T-helper 17 cell (primary cell): ENCODE measurements around the gene MBNL3. TPM values are rescaled to one million over a fixed set of nuclear protein-coding genes. Genes with fewer than 3 reads are reported as not detected.

Source experiments
- ATAC-seq: fragments of 150-1000 bp; cut with Tn5 transposase; 2 replicates; pipeline ENCODE4 v1.10.0; 2021; ENCODE audit warnings: mild to moderate bottlenecking, moderate library complexity
- DNase-seq, 3 donors: peaks; one replicate each; pipeline versions ENCODE4 v3.0.0 to v3.0.0-alpha.2; 2020 to 2021
- H3K9me3 ChIP-seq: one replicate; pipeline ENCODE4 v1.7.0; 2013; ENCODE audit warnings: low read length, mild to moderate bottlenecking; ENCODE audit not compliant: control insufficient read depth, poor library complexity, severe bottlenecking
- H3K27ac Mint-ChIP-seq: one replicate; pipeline ENCODE4 v1.8.0; 2022; ENCODE audit warnings: mild to moderate bottlenecking, moderate library complexity, mixed read lengths
- H3K27me3 Mint-ChIP-seq: one replicate; pipeline ENCODE4 v1.8.0; 2022; ENCODE audit warnings: mixed read lengths
- H3K36me3 Mint-ChIP-seq: one replicate; pipeline ENCODE4 v1.8.0; 2022; ENCODE audit warnings: low read depth, mixed read lengths
- H3K4me1 Mint-ChIP-seq: one replicate; pipeline ENCODE4 v1.8.0; 2022; ENCODE audit warnings: mild to moderate bottlenecking, mixed read lengths
- H3K4me3 Mint-ChIP-seq: one replicate; pipeline ENCODE4 v1.8.0; 2022; ENCODE audit warnings: mild to moderate bottlenecking, moderate library complexity, mixed read lengths
- total RNA-seq, 4 donors: library from RNA in 2 of 4; stranded (reverse) in 2 of 4; gene quantifications; one replicate each; pipeline ENCODE4 v1.2.3 and lab custom pipeline; 2022 to 2026

Gene MBNL3
- total RNA-seq, 2 donors from 2014 or later, result 32.5 to 34.1 TPM

- no peak for ATAC-seq
- Mint-ChIP-seq H3K27me3 (no peaks in the 10 kb centered on the region), H3K36me3 (no peaks in the 10 kb centered on the region), H3K27ac (no peak overlapping the region), H3K4me3 (no peak overlapping the region), H3K4me1 (peaks cover 11% of the 10 kb centered on the region)
- no peaks in the 10 kb centered on the region for H3K9me3 ChIP-seq
- no peak for DNase-seq
These were observed 62.0 kb downstream of the MBNL3 start for GRCh38 chrX:132426695-132427281.

DNA sequence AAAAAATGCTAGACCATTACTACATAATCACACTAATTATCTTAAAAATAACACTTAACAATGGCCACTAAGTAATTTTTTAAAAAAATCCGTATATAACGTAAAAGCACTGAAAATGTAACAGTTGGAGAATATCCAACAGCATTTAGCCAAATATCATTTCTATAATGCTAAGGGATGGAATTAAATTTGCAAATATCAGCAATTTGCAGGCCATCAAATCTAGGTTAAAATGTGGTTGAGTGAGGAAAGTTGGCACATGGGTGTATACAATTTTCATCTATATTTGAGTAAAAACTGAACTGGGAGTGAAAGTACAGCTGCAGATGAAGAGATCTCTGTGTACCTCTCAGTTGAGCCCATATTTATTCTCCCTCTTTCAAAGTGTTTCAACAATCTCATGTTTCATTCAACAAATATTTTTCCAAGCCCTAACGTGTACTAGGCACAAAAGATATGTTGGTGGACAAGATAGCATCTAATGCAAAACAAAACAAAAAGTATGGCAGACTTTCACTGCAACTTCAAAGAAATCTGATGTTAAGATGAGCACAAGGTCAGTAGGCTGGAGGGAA is 63.0 kb downstream of the MBNL3 start:
- peaks cover 11% of the 10 kb centered on the region for H3K4me1 Mint-ChIP-seq
- no peak for ATAC-seq
- no peaks in the 10 kb centered on the region for H3K27me3 Mint-ChIP-seq
- H3K36me3 Mint-ChIP-seq, result no peaks in the 10 kb centered on the region
- DNase-seq, result no peak
- no peak overlapping the region for H3K4me3 Mint-ChIP-seq
- no peak overlapping the region for H3K27ac Mint-ChIP-seq
- no peaks in the 10 kb centered on the region for H3K9me3 ChIP-seq

- H3K27me3 Mint-ChIP-seq, result no peaks in the 10 kb centered on the region
- H3K4me3 Mint-ChIP-seq, result no peak overlapping the region
- no peak for ATAC-seq
- H3K9me3 ChIP-seq, result no peaks in the 10 kb centered on the region
- H3K27ac Mint-ChIP-seq, result no peak overlapping the region
- no peaks in the 10 kb centered on the region for H3K36me3 Mint-ChIP-seq
- H3K4me1 Mint-ChIP-seq, result peaks cover 11% of the 10 kb centered on the region
- no peak for DNase-seq
These were observed 65.5 kb downstream of the MBNL3 start for GRCh38 chrX:132423323-132423722.

DNA sequence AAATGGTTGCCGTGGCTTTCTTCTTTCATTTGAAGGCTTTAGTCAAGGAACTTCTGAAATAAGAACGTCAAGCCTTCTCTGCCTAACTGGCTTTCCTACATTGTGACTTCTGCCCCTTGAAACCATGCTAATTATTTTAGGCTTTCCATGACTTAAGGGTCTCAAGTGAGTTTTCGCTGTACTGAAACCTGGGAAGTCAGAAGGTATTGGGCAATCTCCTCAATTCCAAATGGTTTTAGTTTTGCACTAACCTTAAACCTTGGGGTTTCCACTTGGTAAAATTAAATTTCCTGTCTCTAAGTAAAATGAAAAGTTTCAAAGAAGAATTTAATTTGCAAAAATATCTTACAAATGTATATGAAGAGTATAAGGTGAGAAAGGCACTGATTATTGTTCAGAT is 73.8 kb downstream of the MBNL3 start:
- ATAC-seq, result no peak
- Mint-ChIP-seq H3K27me3 (no peaks in the 10 kb centered on the region), H3K4me1 (peaks cover 10% of the 10 kb centered on the region), H3K36me3 (no peaks in the 10 kb centered on the region), H3K27ac (no peak overlapping the region), H3K4me3 (no peak overlapping the region)
- no peak for DNase-seq
- no peaks in the 10 kb centered on the region for H3K9me3 ChIP-seq

DNA sequence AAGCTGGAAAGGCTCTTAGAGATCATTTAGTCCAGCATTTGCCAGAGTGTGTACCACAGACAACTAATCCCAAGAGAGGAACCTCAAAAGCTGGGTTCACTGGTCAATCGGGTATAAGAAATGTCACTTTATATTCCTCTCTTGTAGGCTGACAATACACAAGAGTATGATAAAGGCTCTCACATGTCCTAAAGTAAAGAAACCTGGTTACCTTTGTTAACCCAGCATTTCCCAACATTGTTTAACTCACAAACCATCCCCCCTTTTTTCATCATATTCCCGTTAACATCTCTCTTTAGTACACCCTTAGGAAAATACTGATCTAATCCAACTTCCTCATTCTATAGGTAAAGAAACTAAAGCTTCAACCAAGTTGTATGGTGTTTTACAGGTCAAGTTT is 74.4 kb downstream of the MBNL3 start:
- no peak overlapping the region for H3K27ac Mint-ChIP-seq
- no peaks in the 10 kb centered on the region for H3K27me3 Mint-ChIP-seq
- no peak overlapping the region for H3K4me3 Mint-ChIP-seq
- no peak for ATAC-seq
- H3K4me1 Mint-ChIP-seq, result peaks cover 10% of the 10 kb centered on the region
- no peaks in the 10 kb centered on the region for H3K36me3 Mint-ChIP-seq
- no peak for DNase-seq
- no peaks in the 10 kb centered on the region for H3K9me3 ChIP-seq

- ATAC-seq, result no peak
- Mint-ChIP-seq H3K27ac (no peak overlapping the region), H3K4me3 (no peak overlapping the region)
These were observed 75.4 kb downstream of the MBNL3 start for GRCh38 chrX:132413459-132413858.

DNA sequence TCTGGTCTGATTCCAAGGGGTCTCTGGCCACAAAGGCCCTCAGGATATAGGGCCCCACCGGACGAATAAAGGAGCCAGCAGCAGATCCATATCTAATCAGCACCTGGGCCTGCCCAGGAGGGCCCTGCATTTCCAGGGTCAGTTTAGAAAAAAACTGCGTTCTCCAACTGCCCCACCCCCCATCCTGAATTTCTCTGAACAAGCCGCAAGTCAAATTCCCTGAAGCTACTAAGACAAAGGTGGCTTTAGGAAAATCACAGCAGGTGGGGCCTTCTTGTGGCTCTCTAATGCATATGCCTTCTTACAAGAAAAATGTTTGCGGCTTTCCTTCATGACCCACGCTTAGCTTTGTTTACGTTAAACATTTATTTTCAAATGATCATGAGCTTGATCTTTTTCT is 76.6 kb downstream of the MBNL3 start:
- H3K27me3 Mint-ChIP-seq, result no peaks in the 10 kb centered on the region
- H3K4me1 Mint-ChIP-seq, result peaks cover 11% of the 10 kb centered on the region
- no peaks in the 10 kb centered on the region for H3K9me3 ChIP-seq
- no peak for ATAC-seq
- H3K36me3 Mint-ChIP-seq, result no peaks in the 10 kb centered on the region
- no peak overlapping the region for H3K27ac Mint-ChIP-seq
- DNase-seq, result no peak
- H3K4me3 Mint-ChIP-seq, result no peak overlapping the region

More at GRCh38 chrX:132413459-132413858, 75.4 kb downstream of the MBNL3 start:
- H3K36me3 Mint-ChIP-seq, result no peaks in the 10 kb centered on the region
- no peaks in the 10 kb centered on the region for H3K27me3 Mint-ChIP-seq
- peaks cover 10% of the 10 kb centered on the region for H3K4me1 Mint-ChIP-seq
- DNase-seq, result no peak
- no peaks in the 10 kb centered on the region for H3K9me3 ChIP-seq

DNA sequence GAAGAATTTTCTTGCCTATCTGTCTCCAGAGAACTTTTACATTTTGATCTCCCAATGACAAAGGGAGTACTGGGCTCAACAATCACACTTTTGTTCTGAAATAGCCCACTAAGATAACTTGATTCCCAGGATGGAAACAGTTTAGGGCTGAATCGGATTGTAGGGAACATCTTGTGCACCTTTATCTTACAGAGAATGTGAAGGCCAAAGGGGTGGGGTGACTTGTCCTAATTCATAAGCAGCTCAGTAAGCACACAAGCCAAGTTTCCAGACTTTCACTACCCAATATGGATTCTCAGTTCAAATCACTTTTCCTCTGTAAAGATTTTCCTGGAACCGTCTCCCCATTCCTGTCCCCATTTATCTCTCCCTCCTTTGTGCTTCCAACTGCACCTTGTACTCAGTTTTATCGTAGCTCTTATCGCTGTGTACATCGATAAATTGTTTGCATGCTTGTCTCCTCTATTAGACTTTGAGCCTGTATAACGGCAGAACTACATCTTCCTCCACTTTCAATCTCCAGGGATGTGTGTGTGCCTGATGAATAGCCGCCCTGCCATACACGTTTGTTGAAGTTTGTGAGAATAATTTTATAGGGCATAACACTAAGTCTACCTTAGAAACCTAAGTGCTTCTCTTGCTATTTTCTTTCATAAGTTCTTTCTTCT is 77.4 kb downstream of the MBNL3 start:
- no peaks in the 10 kb centered on the region for H3K27me3 Mint-ChIP-seq
- H3K36me3 Mint-ChIP-seq, result no peaks in the 10 kb centered on the region
- ATAC-seq (no peak), DNase-seq (no peak)
- H3K4me3 Mint-ChIP-seq, result no peak overlapping the region
- H3K27ac Mint-ChIP-seq, result no peak overlapping the region
- no peaks in the 10 kb centered on the region for H3K9me3 ChIP-seq
- H3K4me1 Mint-ChIP-seq, result peaks cover 9% of the 10 kb centered on the region

GRCh38 chrX:132409780-132410556 is 78.9 kb downstream of the MBNL3 start:
- Mint-ChIP-seq H3K27me3 (no peaks in the 10 kb centered on the region), H3K4me3 (no peak overlapping the region), H3K27ac (no peak overlapping the region), H3K36me3 (no peaks in the 10 kb centered on the region), H3K4me1 (peaks cover 5% of the 10 kb centered on the region)
- H3K9me3 ChIP-seq, result no peaks in the 10 kb centered on the region
- no peak for ATAC-seq
- no peak for DNase-seq

DNA sequence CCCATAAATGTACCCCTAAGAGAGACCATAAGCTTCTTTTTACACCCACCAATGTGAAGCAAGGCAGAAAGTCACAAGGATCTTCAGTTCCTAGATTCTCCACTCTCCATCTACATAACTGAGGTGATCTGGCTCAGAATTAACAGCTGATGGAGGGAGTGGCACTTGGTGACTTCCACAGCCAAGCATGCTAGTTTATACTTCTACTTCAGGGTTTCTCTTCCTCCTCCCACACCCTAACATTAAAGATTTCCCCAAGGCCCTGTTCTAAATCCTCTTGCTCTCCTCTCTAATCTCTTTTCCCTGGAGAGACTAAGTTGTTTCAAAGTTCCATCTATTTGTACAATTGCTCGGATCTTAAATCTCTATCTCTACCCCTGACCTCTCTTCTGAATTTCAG is 81.1 kb downstream of the MBNL3 start:
- Mint-ChIP-seq H3K36me3 (no peaks in the 10 kb centered on the region), H3K4me3 (no peak overlapping the region), H3K4me1 (peaks cover 6% of the 10 kb centered on the region), H3K27me3 (no peaks in the 10 kb centered on the region), H3K27ac (no peak overlapping the region)
- H3K9me3 ChIP-seq, result no peaks in the 10 kb centered on the region
- ATAC-seq, result no peak
- DNase-seq, result no peak

- no peaks in the 10 kb centered on the region for H3K27me3 Mint-ChIP-seq
- DNase-seq (no peak), ATAC-seq (no peak)
- no peak overlapping the region for H3K27ac Mint-ChIP-seq
- no peaks in the 10 kb centered on the region for H3K36me3 Mint-ChIP-seq
- no peak overlapping the region for H3K4me3 Mint-ChIP-seq
- peaks cover 4% of the 10 kb centered on the region for H3K4me1 Mint-ChIP-seq
- H3K9me3 ChIP-seq, result no peaks in the 10 kb centered on the region
These were observed 82.7 kb downstream of the MBNL3 start for GRCh38 chrX:132406106-132406505.

DNA sequence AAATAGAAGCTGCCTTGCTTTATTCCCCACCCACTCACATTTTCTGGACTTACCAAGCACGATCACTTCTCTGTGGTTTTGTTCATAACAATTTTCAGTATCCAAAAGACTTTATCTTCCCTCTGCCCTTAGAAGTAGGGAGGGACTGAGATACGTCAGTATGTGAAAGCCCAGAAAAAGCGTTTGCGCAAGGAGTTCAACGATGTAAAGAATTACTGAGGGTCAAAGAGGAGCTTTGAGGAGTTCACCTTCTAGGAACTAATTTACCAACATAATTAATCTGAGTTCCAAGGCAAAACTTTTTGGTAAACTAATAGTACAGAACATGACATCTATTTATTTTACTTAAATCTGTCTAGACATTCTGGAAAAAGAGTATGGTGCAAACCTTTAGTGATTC is 84.6 kb downstream of the MBNL3 start:
- H3K36me3 Mint-ChIP-seq, result no peaks in the 10 kb centered on the region
- ATAC-seq, result no peak
- H3K27ac Mint-ChIP-seq, result no peak overlapping the region
- H3K27me3 Mint-ChIP-seq, result no peaks in the 10 kb centered on the region
- peaks cover 4% of the 10 kb centered on the region for H3K4me1 Mint-ChIP-seq
- DNase-seq, result no peak
- H3K9me3 ChIP-seq, result no peaks in the 10 kb centered on the region
- no peak overlapping the region for H3K4me3 Mint-ChIP-seq

DNA sequence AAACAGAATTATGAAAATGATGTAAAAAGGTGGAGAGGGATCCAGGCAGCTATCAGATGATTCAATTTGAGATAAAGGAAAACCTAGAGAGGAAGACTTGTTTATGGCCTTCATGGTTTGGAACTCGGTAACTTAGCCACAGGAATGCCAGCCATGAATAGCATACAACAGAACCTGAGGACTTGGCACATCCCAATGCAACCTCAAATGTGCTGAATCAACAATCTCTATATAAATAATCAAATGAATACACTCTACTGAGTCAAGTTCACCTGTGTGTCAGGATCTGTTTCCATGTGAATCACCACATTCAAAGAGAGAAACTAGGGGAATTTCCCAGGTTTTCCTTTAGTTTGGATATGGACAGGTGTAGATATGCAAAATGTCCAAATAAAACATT is 86.9 kb downstream of the MBNL3 start:
- no peak for DNase-seq
- Mint-ChIP-seq H3K36me3 (no peaks in the 10 kb centered on the region), H3K4me1 (peaks cover 4% of the 10 kb centered on the region), H3K27me3 (no peaks in the 10 kb centered on the region), H3K4me3 (no peak overlapping the region), H3K27ac (no peak overlapping the region)
- H3K9me3 ChIP-seq, result no peaks in the 10 kb centered on the region
- ATAC-seq, result no peak
